GM12878 (cell line): ENCODE results near the gene ABR. TPM values are rescaled to one million over a fixed set of nuclear protein-coding genes. Genes with fewer than 3 reads are reported as not detected.
A peak's percentile ranks its signal among the peaks of the same experiment; 100 is the strongest.

Experiments
- ATAC-seq: fragments of 200-7000 bp; cut with Tn5 transposase; 3 replicates; pipeline ENCODE4 v1.9.1; 2020; ENCODE audit warnings: mild to moderate bottlenecking, moderate library complexity
- BruUV-seq: library from RNA; stranded (reverse); fragments of 400-500 nt; replicated peaks from 2 replicates; lab custom pipeline; 2021; lab: Mats Ljungman, UMichigan
- CTCF ChIA-PET: fragments of 300-600 bp; sonication (Branson Sonifier 250); formaldehyde crosslinking; extraction: SDS; loops from one replicate; lab custom pipeline; 2021; ENCODE audit warnings: inconsistent platforms; lab: Yijun Ruan, JAX
- POLR2A ChIA-PET: fragments of 350-600 bp; formaldehyde crosslinking; extraction: SDS; loops from one replicate; lab custom pipeline; 2021; ENCODE audit warnings: inconsistent platforms; lab: Charles Lee
- RAD21 ChIA-PET: fragments of 300-600 bp; sonication (Branson Sonifier 250); formaldehyde crosslinking; loops from one replicate; lab custom pipeline; 2023; ENCODE audit warnings: antibody characterized with exemption; ENCODE audit not compliant: unreplicated experiment; lab: Charles Lee
- SMC1A ChIA-PET: fragments of 300-600 bp; sonication (Branson Sonifier 250); formaldehyde crosslinking; loops from one replicate; lab custom pipeline; 2023; ENCODE audit not compliant: unreplicated experiment, uncharacterized antibody; lab: Charles Lee
- DNase-seq: peaks from one replicate; pipeline ENCODE4 v3.0.0-alpha.2; 2011; ENCODE audit warnings: low read depth, low spot score
- FAIRE-seq: peaks from 3 replicates; lab custom pipeline; 2011; peaks lifted over from hg19 to GRCh38; lab: Jason Lieb, UNC
- H2AFZ ChIP-seq: 2 replicates; pipeline ENCODE4 v1.6.0; 2011; ENCODE audit warnings: low read depth, low read length, control low read depth; ENCODE audit not compliant: control insufficient read depth
- H3K27ac ChIP-seq: 2 replicates; pipeline ENCODE4 v1.5.1; 2011; ENCODE audit warnings: control low read depth; ENCODE audit not compliant: control insufficient read depth, insufficient read depth
- H3K27me3 ChIP-seq, 2 experiments: replicated peaks in 1 of 2; 2 replicates each; pipeline versions ENCODE4 v1.6.0 to v1.6.1; 2011; ENCODE audit warnings: low read length in 1 of 2; ENCODE audit not compliant: control insufficient read depth in 2 of 2, insufficient read depth in 2 of 2
- H3K36me3 ChIP-seq, 2 experiments: 2 replicates each; pipeline ENCODE4 v1.5.1; 2011; ENCODE audit warnings: low read length in 1 of 2; ENCODE audit not compliant: control insufficient read depth in 2 of 2, insufficient read depth in 2 of 2
- H3K4me1 ChIP-seq: 2 replicates; pipeline ENCODE4 v1.6.1; 2011; ENCODE audit warnings: mild to moderate bottlenecking, low read length, moderate library complexity, mixed read lengths; ENCODE audit not compliant: control insufficient read depth, insufficient read depth
- H3K4me2 ChIP-seq: 2 replicates; pipeline ENCODE4 v1.6.0; 2011; ENCODE audit warnings: control low read depth; ENCODE audit not compliant: control insufficient read depth, insufficient read depth
- H3K4me3 ChIP-seq: fragments of 200-600 bp; sonication (generic); 2 replicates; pipeline ENCODE4 v1.5.1; 2016
- H3K79me2 ChIP-seq: 2 replicates; pipeline ENCODE4 v1.6.0; 2011; ENCODE audit warnings: low read length; ENCODE audit not compliant: control insufficient read depth, insufficient read depth
- H3K9ac ChIP-seq: 2 replicates; pipeline ENCODE4 v1.8.0; 2011; ENCODE audit warnings: low read length, control low read depth, mixed read lengths; ENCODE audit not compliant: control insufficient read depth, insufficient read depth
- H3K9me3 ChIP-seq: replicated peaks from 3 replicates; pipeline ENCODE4 v1.5.1; 2011; ENCODE audit warnings: mild to moderate bottlenecking, low read length; ENCODE audit not compliant: control insufficient read depth, insufficient read depth
- H4K20me1 ChIP-seq: 2 replicates; pipeline ENCODE4 v1.6.0; 2011; ENCODE audit not compliant: control insufficient read depth, insufficient read depth
- CHD4 ChIP-seq: fragments of 200-600 bp; sonication (generic); IDR thresholded peaks from 2 replicates; pipeline ENCODE4 v1.6.1; 2016; ENCODE audit warnings: mild to moderate bottlenecking
- CTCF ChIP-seq, 3 experiments: IDR thresholded peaks in 2 of 3; conservative IDR thresholded peaks in 1 of 3; 2 replicates each; pipeline ENCODE4 v1.5.1; 2011; ENCODE audit warnings: low read depth in 3 of 3, low read length in 3 of 3, mild to moderate bottlenecking in 3 of 3, control low read depth in 2 of 3, moderate library complexity in 2 of 3, inconsistent platforms in 1 of 3, mixed read lengths in 1 of 3; ENCODE audit not compliant: control insufficient read depth in 2 of 3, insufficient read depth in 1 of 3; ENCODE audit errors: extremely low read depth in 1 of 3
- IKZF1 ChIP-seq: fragments of 450-650 bp; conservative IDR thresholded peaks from 2 replicates; pipeline ENCODE4 v1.6.1; 2017; ENCODE audit warnings: antibody characterized with exemption, mild to moderate bottlenecking
- IKZF2 ChIP-seq, 2 experiments: fragments of 450-650 bp; IDR thresholded peaks; 2 replicates each; pipeline ENCODE4 v1.6.1; 2017; ENCODE audit warnings: mild to moderate bottlenecking in 2 of 2, moderate library complexity in 2 of 2
- NBN ChIP-seq: fragments of 450-650 bp; IDR thresholded peaks from 2 replicates; pipeline ENCODE4 v1.6.1; 2016
- NR2F1 ChIP-seq: fragments of 450-650 bp; conservative IDR thresholded peaks from 2 replicates; pipeline ENCODE4 v1.6.1; 2017; ENCODE audit warnings: mild to moderate bottlenecking
- SPI1 ChIP-seq: IDR thresholded peaks from 2 replicates; pipeline ENCODE4 v1.6.1; 2011; ENCODE audit warnings: low read depth, mild to moderate bottlenecking, low read length, moderate library complexity, borderline replicate concordance; ENCODE audit not compliant: insufficient read depth
- SREBF1 ChIP-seq: IDR thresholded peaks from 2 replicates; pipeline ENCODE4 v1.6.1; 2012; ENCODE audit warnings: mild to moderate bottlenecking, low read length
- TARDBP ChIP-seq: IDR thresholded peaks from 2 replicates; pipeline ENCODE4 v1.6.1; 2016; ENCODE audit warnings: borderline replicate concordance
- YY1 ChIP-seq: IDR thresholded peaks from 2 replicates; pipeline ENCODE4 v1.6.1; 2011; ENCODE audit warnings: low read depth, mild to moderate bottlenecking, low read length
- WGBS: methylation state at CpG from one replicate; pipeline ENCODE4 v1.1.6; 2016; ENCODE audit warnings: low lambda C conversion rate; ENCODE audit not compliant: insufficient replicate concordance, insufficient coverage; ENCODE audit errors: missing lambda C conversion rate; 5-methylcytosine and 5-hydroxymethylcytosine counted together
- in situ Hi-C: fragments of 300-500 bp; cut with MboI; formaldehyde crosslinking; loops from 9 replicates; pipeline ENCODE4 v1.14.3; 2018; ENCODE audit warnings: mixed read lengths
- intact Hi-C: fragments of 100-400 bp; cut with micrococcal nuclease; formaldehyde crosslinking; loops from one replicate; pipeline ENCODE4 v1.14.2; 2022; ENCODE audit not compliant: unreplicated experiment
- polyA plus RNA-seq, 11 experiments: library from polyadenylated mRNA; depleted of rRNA in 4 of 11; unstranded in 6 of 11; stranded (reverse) in 5 of 11; fragments of >200 nt; fragmentation: Nextera tagmentation in 4 of 11; fragmentation: Illumina TruSeq in 1 of 11; extraction: Ambion mirVana in 4 of 11; extraction: Trizol in 1 of 11; gene quantifications; 1 replicate in 1 of 11; 2 replicates in 10 of 11; pipeline versions ENCODE4 v1.2.1 to v1.2.3, GENCODE V29; 2011 to 2016; ENCODE audit warnings: inconsistent platforms in 2 of 11, missing spikeins in 2 of 11, low read depth in 1 of 11
- total RNA-seq, 4 experiments: library from RNA; depleted of rRNA in 3 of 4; stranded (reverse); fragments of >200 nt in 3 of 4; fragmentation: Illumina TruSeq in 1 of 4; extraction: Trizol in 1 of 4; gene quantifications; 2 replicates each; pipeline versions ENCODE4 v1.2.1 to v1.2.3, GENCODE V29; 2013 to 2021
- TF ChIP-seq, protein P1 (sequence below): fragments of 450-650 bp; IDR thresholded peaks from 2 replicates; pipeline ENCODE4 v1.6.1; 2017; ENCODE audit warnings: low read depth, mild to moderate bottlenecking, moderate library complexity

ABR gene
- total and polyA plus RNA-seq, 10 of the 15 experiments (the other 5 are each of a cell fraction or from before 2014, with no cell fraction given) = 1.4 to 112 (median 30.0) TPM

GRCh38 chr17:1164935-1165556 is 14.7 kb downstream of the ABR start:
- TF ChIP-seq IKZF2 (IDR thresholded peaks at IDR 0.05) (peak in 1 of 2 experiments; percentile 25; a peak in 2 of 4 replicates), NBN (no peak), SPI1 (no peak), YY1 (0 out of 2 replicates have a peak, but pooled peaks have one; percentile 20), SREBF1 (no peak), NR2F1 (peak; percentile 88), TARDBP (no peak), IKZF1 (peak; percentile 40; the same call in 1 of the 2 replicates), CTCF (IDR thresholded peaks at IDR 0.05 in 2 of 3, conservative IDR thresholded peaks at IDR 0.05 in 1 of 3; ENCODE audit: control insufficient read depth in 2 of 3, extremely low read depth in 1 of 3, insufficient read depth in 1 of 3, low read depth in 3 of 3, low read length in 3 of 3) (peak; percentile 16 to 21 (median 20); a peak in 2 of 6 replicates), CHD4 (no peak)
- TF ChIP-seq, protein P1, sequence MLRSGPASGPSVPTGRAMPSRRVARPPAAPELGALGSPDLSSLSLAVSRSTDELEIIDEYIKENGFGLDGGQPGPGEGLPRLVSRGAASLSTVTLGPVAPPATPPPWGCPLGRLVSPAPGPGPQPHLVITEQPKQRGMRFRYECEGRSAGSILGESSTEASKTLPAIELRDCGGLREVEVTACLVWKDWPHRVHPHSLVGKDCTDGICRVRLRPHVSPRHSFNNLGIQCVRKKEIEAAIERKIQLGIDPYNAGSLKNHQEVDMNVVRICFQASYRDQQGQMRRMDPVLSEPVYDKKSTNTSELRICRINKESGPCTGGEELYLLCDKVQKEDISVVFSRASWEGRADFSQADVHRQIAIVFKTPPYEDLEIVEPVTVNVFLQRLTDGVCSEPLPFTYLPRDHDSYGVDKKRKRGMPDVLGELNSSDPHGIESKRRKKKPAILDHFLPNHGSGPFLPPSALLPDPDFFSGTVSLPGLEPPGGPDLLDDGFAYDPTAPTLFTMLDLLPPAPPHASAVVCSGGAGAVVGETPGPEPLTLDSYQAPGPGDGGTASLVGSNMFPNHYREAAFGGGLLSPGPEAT = no peak
- ATAC-seq = peak; percentile 82
- ChIA-PET POLR2A (interaction anchor here (0.7 to 0.9 kb wide), 3 partner anchors 12 to 197 kb away, joined by 3 read pairs; no protein-coding TSS in a partner anchor), CTCF (interaction anchor here (0.6 to 3.4 kb wide), 14 partner anchors 14 to 465 kb away, joined by 3 to 27 read pairs (median 4); no protein-coding TSS in a partner anchor), RAD21 (interaction anchor here (0.8 to 1.8 kb wide), 7 partner anchors 17 to 64 kb away, joined by 3 to 14 read pairs (median 3); no protein-coding TSS in a partner anchor), SMC1A (interaction anchor here (0.8 to 2.4 kb wide), 8 partner anchors 12 to 95 kb away, joined by 3 to 11 read pairs (median 5); no protein-coding TSS in a partner anchor)
- no peak for FAIRE-seq
- Histone ChIP-seq H3K4me3 (no peak overlapping the region; the same call in 1 of the 2 replicates), H3K27ac (peak overlapping the region; percentile 31; the same call in 1 of the 2 replicates), H2AFZ (no peak overlapping the region), H3K36me3 (peaks cover 2 to 5% of the 10 kb centered on the region in 2 experiments; a peak in 2 of 4 replicates), H3K9me3 (no peaks in the 10 kb centered on the region), H3K4me2 (peak overlapping the region; percentile 48; the same call in 1 of the 2 replicates), H3K27me3 (no peaks in the 10 kb centered on the region), H3K4me1 (peaks cover 8% of the 10 kb centered on the region), H3K9ac (no peak overlapping the region), H4K20me1 (0 out of 2 replicates have a peak, but pooled peaks cover 4% of the 10 kb centered on the region), H3K79me2 (peaks cover 11% of the 10 kb centered on the region)
- DNase-seq = no peak
- no TSS peak for BruUV-seq
- intact Hi-C loops (no loop called here), in situ Hi-C loops (no loop called here)
- WGBS = 39% methylated on average over 12 of the region's 12 CpGs
